ENCODE data around the gene BABAM2. TPM values are rescaled to one million over a fixed set of nuclear protein-coding genes. Genes with fewer than 3 reads are reported as not detected.

The BABAM2 gene
- total RNA-seq, 4 donors from 2014 or later: 33.2 to 70.3 (median 38.6) TPM

GRCh38 chr2:27890924-27891672, 569 bp downstream of the BABAM2 start:
- no peaks in the 10 kb centered on the region for H3K9me3 ChIP-seq
- peak; percentile 68 to 78 for DNase-seq
- H3K4me3 ChIP-seq (replicated peaks in 1 of 3): peak overlapping the region; percentile 46 to 90 (median 86)
- no peaks in the 10 kb centered on the region for H3K27me3 ChIP-seq
- H3K4me1 ChIP-seq: peaks cover 9 to 16% of the 10 kb centered on the region in 2 donors
- TF ChIP-seq POLR2A (IDR thresholded peaks at IDR 0.05) (no peak), CTCF (IDR thresholded peaks at IDR 0.05) (no peak)
- intact Hi-C loops (cut with DNase I): loop anchor here (10.0 kb wide), 1 partner anchor 504 kb away; the partner anchor contains the start of gene FOSL2
- WGBS, 2 donors: 15 to 16% methylated on average over 24 of the region's 24 CpGs
- peak overlapping the region; percentile 93 to 98 (median 93) for H3K27ac ChIP-seq
- H3K36me3 ChIP-seq: no peaks in the 10 kb centered on the region

- 80 to 87% methylated on average over 5 of the region's 5 CpGs for WGBS, 2 donors
- peaks cover 0 to 4% of the 10 kb centered on the region in 2 donors for H3K36me3 ChIP-seq
- no peaks in the 10 kb centered on the region for H3K9me3 ChIP-seq
- intact Hi-C loops (cut with DNase I): loop anchor here (10.0 kb wide), 1 partner anchor 503 kb away; the partner anchor contains the start of gene FOSL2
- H3K27me3 ChIP-seq: no peaks in the 10 kb centered on the region
- TF ChIP-seq CTCF (IDR thresholded peaks at IDR 0.05): no peak
- TF ChIP-seq POLR2A (IDR thresholded peaks at IDR 0.05): no peak
- DNase-seq: no peak
- H3K4me3 ChIP-seq (replicated peaks in 1 of 3): no peak overlapping the region
- H3K27ac ChIP-seq: no peak overlapping the region
- peaks cover 9 to 16% of the 10 kb centered on the region in 2 donors for H3K4me1 ChIP-seq
Observed at GRCh38 chr2:27891673-27892105, 1.2 kb downstream of the BABAM2 start.

GRCh38 chr2:27893006-27893405, 2.5 kb downstream of the BABAM2 start:
- intact Hi-C loops (cut with DNase I): loop anchor here (10.0 kb wide), 1 partner anchor 502 kb away; the partner anchor contains the start of gene FOSL2

GRCh38 chr2:27897717-27898116, 7.2 kb downstream of the BABAM2 start:
- intact Hi-C loops (cut with DNase I): loop anchor here (10.0 kb wide), 1 partner anchor 497 kb away; the partner anchor contains the start of gene FOSL2
- no peak overlapping the region for H3K27ac ChIP-seq
- peaks cover 0 to 8% of the 10 kb centered on the region in 2 donors for H3K36me3 ChIP-seq
- no peaks in the 10 kb centered on the region for H3K27me3 ChIP-seq
- H3K4me3 ChIP-seq (replicated peaks in 1 of 3): no peak overlapping the region
- TF ChIP-seq CTCF (IDR thresholded peaks at IDR 0.05): no peak
- no peaks in the 10 kb centered on the region for H3K4me1 ChIP-seq
- DNase-seq: no peak
- no peaks in the 10 kb centered on the region for H3K9me3 ChIP-seq

More at GRCh38 chr2:27893006-27893405, 2.5 kb downstream of the BABAM2 start:
- Histone ChIP-seq H3K9me3 (no peaks in the 10 kb centered on the region), H3K4me1 (peaks cover 9 to 16% of the 10 kb centered on the region in 2 donors), H3K36me3 (peaks cover 0 to 8% of the 10 kb centered on the region in 2 donors), H3K27ac (no peak overlapping the region), H3K4me3 (replicated peaks in 1 of 3) (no peak overlapping the region), H3K27me3 (no peaks in the 10 kb centered on the region)
- no peak for DNase-seq
- 79 to 82% methylated on average over 3 of the region's 3 CpGs for WGBS, 2 donors
- TF ChIP-seq CTCF (IDR thresholded peaks at IDR 0.05) (no peak), POLR2A (IDR thresholded peaks at IDR 0.05) (no peak)

- peaks cover 0 to 4% of the 10 kb centered on the region in 2 donors for H3K4me1 ChIP-seq
- intact Hi-C loops (cut with DNase I): no loop called here
- H3K4me3 ChIP-seq (replicated peaks in 1 of 3): no peak overlapping the region
- H3K9me3 ChIP-seq: no peaks in the 10 kb centered on the region
- H3K36me3 ChIP-seq: peaks cover 0 to 8% of the 10 kb centered on the region in 2 donors
- 97 to 100% methylated on average over 1 of the region's 1 CpG for WGBS, 2 donors
- TF ChIP-seq POLR2A (IDR thresholded peaks at IDR 0.05): no peak
- no peak for TF ChIP-seq CTCF (IDR thresholded peaks at IDR 0.05)
- no peak overlapping the region for H3K27ac ChIP-seq
- H3K27me3 ChIP-seq: no peaks in the 10 kb centered on the region
- DNase-seq: no peak
Observed at GRCh38 chr2:27901234-27901633, 10.7 kb downstream of the BABAM2 start.

Data from thyroid gland (tissue), 4 donors.